OCI-LY3 (cell line): ENCODE data around the gene GSTM4.

ENCODE experiments used
- H2AFZ ChIP-seq: fragments of 200-600, 300-600 bp; shearing (Covaris generic); 2 replicates; pipeline ENCODE4 v1.6.0; 2014; ENCODE audit warnings: antibody characterized with exemption, low read depth, low read length
- H3K27ac ChIP-seq: fragments of 200-600, 300-600 bp; sonication (generic); 2 replicates; pipeline ENCODE4 v1.5.1; 2014; ENCODE audit warnings: mild to moderate bottlenecking, low read length, moderate library complexity, mixed read lengths
- H3K27me3 ChIP-seq: fragments of 200-600, 300-600 bp; sonication (generic); 2 replicates; pipeline ENCODE4 v1.6.1; 2014; ENCODE audit warnings: low read depth, low read length, mixed read lengths
- H3K36me3 ChIP-seq: fragments of 200-600, 300-600 bp; sonication (generic); replicated peaks from 2 replicates; pipeline ENCODE3; 2014; ENCODE audit warnings: low read depth, low read length, mixed read lengths
- H3K4me1 ChIP-seq: fragments of 300-600, 200-600 bp; sonication (generic); 2 replicates; pipeline ENCODE4 v1.6.1; 2014; ENCODE audit warnings: low read length, mixed read lengths
- H3K4me2 ChIP-seq: fragments of 200-600, 300-600 bp; sonication (generic); 2 replicates; pipeline ENCODE4 v1.6.1; 2014; ENCODE audit warnings: low read length, mixed read lengths
- H3K4me3 ChIP-seq: fragments of 300-600, 200-600 bp; sonication (generic); 2 replicates; pipeline ENCODE4 v1.5.1; 2014; ENCODE audit warnings: antibody characterized with exemption, mild to moderate bottlenecking, low read length, moderate library complexity
- H3K79me2 ChIP-seq: fragments of 300-600, 200-600 bp; shearing (Covaris generic); 2 replicates; pipeline ENCODE4 v1.6.1; 2014; ENCODE audit warnings: mild to moderate bottlenecking, low read length, mixed read lengths
- H3K9ac ChIP-seq: fragments of 300-600, 200-600 bp; shearing (Covaris generic); 2 replicates; pipeline ENCODE4 v1.6.0; 2014; ENCODE audit warnings: mild to moderate bottlenecking, low read length, moderate library complexity
- H3K9me3 ChIP-seq: fragments of 200-600, 300-600 bp; shearing (Covaris generic); 2 replicates; pipeline ENCODE4 v1.6.1; 2014; ENCODE audit warnings: low read length, mixed read lengths; ENCODE audit not compliant: insufficient read depth
- H4K20me1 ChIP-seq: fragments of 200-600, 300-600 bp; sonication (generic); 2 replicates; pipeline ENCODE4 v1.6.1; 2016; ENCODE audit warnings: low read length, mixed read lengths; ENCODE audit not compliant: insufficient read depth
- EZH2phosphoT487 ChIP-seq: fragments of 200-600 bp; shearing (Covaris generic); IDR thresholded peaks from 2 replicates; pipeline ENCODE4 v1.6.1; 2018; ENCODE audit warnings: antibody characterized with exemption, mixed run types, low read depth
- TF ChIP-seq, protein P1 (sequence below): fragments of 200-600, 300-600 bp; sonication (generic); IDR thresholded peaks from 2 replicates; pipeline ENCODE4 v1.5.1; 2014; ENCODE audit warnings: antibody characterized with exemption, low read length, low read depth

Gene GSTM4

DNA sequence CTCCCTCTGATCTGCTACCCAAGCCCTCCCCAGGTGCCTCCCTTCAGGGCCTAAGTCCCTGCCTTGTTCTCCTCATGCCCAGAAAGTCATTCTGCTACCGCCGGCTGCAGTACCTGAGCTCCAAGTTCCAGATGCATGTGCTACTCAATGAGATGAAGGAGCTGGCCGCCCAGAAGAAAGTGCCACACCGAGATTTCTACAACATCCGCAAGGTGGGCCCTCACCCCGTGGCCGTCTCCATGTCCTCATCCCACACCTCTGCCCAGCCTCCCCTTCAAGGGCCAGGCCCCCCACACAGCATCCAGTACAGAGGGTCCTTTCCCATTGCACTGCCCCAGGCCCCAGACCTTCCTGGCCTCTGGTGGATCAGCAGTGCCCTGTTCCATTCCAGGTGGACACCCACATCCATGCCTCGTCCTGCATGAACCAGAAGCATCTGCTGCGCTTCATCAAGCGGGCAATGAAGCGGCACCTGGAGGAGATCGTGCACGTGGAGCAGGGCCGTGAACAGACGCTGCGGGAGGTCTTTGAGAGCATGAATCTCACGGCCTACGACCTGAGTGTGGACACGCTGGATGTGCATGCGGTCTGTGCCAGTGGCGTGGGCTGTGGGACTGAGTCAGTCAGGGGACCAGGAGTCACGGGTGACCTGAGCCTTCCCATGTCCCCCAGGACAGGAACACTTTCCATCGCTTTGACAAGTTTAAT is 28.1 kb upstream of the GSTM4 start:
- Histone ChIP-seq H3K4me2 (no peak overlapping the region), H2AFZ (no peak overlapping the region), H3K4me1 (no peaks in the 10 kb centered on the region), H3K36me3 (peaks cover 8% of the 10 kb centered on the region), H3K4me3 (no peak overlapping the region), H3K79me2 (peaks cover 18% of the 10 kb centered on the region; the same call in 1 of the 2 replicates), H3K9ac (no peak overlapping the region), H3K27me3 (no peaks in the 10 kb centered on the region), H4K20me1 (peaks cover 3% of the 10 kb centered on the region; the same call in 1 of the 2 replicates), H3K27ac (no peak overlapping the region), H3K9me3 (no peaks in the 10 kb centered on the region)
- no peak for TF ChIP-seq EZH2phosphoT487
- TF ChIP-seq, protein P1, sequence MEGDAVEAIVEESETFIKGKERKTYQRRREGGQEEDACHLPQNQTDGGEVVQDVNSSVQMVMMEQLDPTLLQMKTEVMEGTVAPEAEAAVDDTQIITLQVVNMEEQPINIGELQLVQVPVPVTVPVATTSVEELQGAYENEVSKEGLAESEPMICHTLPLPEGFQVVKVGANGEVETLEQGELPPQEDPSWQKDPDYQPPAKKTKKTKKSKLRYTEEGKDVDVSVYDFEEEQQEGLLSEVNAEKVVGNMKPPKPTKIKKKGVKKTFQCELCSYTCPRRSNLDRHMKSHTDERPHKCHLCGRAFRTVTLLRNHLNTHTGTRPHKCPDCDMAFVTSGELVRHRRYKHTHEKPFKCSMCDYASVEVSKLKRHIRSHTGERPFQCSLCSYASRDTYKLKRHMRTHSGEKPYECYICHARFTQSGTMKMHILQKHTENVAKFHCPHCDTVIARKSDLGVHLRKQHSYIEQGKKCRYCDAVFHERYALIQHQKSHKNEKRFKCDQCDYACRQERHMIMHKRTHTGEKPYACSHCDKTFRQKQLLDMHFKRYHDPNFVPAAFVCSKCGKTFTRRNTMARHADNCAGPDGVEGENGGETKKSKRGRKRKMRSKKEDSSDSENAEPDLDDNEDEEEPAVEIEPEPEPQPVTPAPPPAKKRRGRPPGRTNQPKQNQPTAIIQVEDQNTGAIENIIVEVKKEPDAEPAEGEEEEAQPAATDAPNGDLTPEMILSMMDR: no peak

DNA sequence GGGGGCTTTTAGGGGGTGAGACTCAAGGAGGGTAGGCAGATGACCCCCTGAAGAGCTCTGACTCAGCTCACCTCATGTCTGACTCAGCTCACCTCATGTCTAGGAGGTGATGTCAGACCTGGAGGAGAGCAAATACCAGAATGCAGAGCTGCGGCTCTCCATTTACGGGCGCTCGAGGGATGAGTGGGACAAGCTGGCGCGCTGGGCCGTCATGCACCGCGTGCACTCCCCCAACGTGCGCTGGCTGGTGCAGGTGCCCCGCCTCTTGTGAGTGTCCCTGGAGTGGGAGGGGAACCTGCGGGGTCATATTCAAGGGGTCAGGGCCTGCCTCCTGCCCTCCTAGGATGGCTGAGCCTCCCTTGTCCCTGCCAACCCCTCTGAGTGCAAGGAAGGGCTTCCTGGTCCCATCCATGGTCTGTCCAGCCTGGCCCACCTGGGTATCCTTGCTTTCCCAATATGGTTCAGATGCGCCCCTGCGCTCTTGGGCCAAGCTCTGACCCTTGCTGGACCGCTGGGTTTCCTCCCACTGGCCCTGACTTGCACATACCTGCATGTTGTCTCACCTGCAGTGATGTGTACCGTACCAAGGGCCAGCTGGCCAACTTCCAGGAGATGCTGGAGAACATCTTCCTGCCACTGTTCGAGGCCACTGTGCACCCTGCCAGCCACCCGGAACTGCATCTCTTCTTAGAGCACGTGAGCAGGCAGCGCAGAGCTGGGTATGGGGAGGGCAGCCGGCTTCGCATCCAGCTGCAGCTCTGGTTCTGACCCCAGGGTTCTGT is 27.2 kb upstream of the GSTM4 start:
- H4K20me1 ChIP-seq: peaks cover 2% of the 10 kb centered on the region; the same call in 1 of the 2 replicates
- H3K36me3 ChIP-seq: peaks cover 8% of the 10 kb centered on the region

DNA sequence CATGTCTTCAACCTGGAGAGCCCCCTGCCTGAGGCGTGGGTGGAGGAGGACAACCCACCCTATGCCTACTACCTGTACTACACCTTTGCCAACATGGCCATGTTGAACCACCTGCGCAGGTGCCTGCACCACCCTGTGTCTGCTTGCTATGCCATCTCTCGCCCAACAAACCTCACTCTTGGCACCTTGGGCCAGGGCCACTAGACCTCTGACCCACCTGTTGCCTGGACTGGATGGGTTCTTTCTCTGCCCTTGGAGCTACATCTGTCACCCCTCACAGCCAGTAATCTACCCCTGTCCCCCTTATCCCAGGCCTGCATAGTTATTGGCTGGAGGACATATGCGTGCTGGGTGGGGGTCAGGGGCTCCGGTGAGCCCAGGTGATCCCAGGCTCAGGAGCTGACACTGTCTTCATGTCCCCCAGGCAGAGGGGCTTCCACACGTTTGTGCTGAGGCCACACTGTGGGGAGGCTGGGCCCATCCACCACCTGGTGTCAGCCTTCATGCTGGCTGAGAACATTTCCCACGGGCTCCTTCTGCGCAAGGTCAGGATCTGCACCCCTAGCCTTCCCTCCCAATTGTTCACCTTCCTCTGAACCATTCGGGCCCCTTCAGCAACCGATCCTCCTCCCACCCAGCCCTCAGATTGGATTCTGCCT is 26.4 kb upstream of the GSTM4 start:
- TF ChIP-seq EZH2phosphoT487: no peak
- TF ChIP-seq, protein P1: no peak
- H3K4me1 ChIP-seq: peaks cover 4% of the 10 kb centered on the region
- H3K79me2 ChIP-seq: peaks cover 4% of the 10 kb centered on the region; the same call in 1 of the 2 replicates
- H3K4me3 ChIP-seq: no peak overlapping the region
- no peak overlapping the region for H2AFZ ChIP-seq
- H3K27ac ChIP-seq: no peak overlapping the region
- no peak overlapping the region for H3K9ac ChIP-seq
- H3K9me3 ChIP-seq: no peaks in the 10 kb centered on the region
- no peaks in the 10 kb centered on the region for H3K27me3 ChIP-seq
- no peaks in the 10 kb centered on the region for H4K20me1 ChIP-seq
- H3K36me3 ChIP-seq: peaks cover 8% of the 10 kb centered on the region
- H3K4me2 ChIP-seq: no peak overlapping the region

More for the DNA sequence above, 27.2 kb upstream of the GSTM4 start:
- no peaks in the 10 kb centered on the region for H3K9me3 ChIP-seq
- H3K4me3 ChIP-seq: no peak overlapping the region
- no peaks in the 10 kb centered on the region for H3K27me3 ChIP-seq
- no peak overlapping the region for H3K27ac ChIP-seq
- H3K9ac ChIP-seq: no peak overlapping the region
- no peak overlapping the region for H2AFZ ChIP-seq
- peaks cover 9% of the 10 kb centered on the region; the same call in 1 of the 2 replicates for H3K79me2 ChIP-seq
- H3K4me2 ChIP-seq: no peak overlapping the region
- no peaks in the 10 kb centered on the region for H3K4me1 ChIP-seq
- TF ChIP-seq EZH2phosphoT487: no peak
- TF ChIP-seq, protein P1: no peak
